ENCODE data around the gene SLC7A1.

DNA sequence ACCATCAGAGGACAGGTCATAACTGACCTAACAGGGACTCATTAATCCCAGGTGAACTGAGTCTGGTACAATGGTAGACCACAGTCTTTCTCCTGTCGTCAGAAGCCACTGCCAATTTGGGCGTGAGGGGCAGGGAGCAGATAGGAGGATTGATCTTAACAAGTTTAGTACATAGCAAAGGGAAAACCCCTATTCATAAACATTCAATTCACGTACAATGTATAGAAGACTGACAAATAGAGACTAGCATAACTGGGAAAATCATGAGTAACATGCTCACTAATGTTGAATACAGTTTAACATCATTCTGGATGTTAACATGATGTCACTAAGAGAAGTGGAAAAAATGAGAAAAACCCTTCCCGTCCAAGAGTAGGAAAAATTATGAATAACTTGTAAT lies 54.1 kb downstream of the SLC7A1 start:
- TF ChIP-seq POLR2A (IDR thresholded peaks at IDR 0.05; ENCODE audit: low read depth, low read length) (no peak), MYC (IDR thresholded peaks at IDR 0.05; ENCODE audit: low read depth, low read length) (no peak), POLR2AphosphoS5 (IDR thresholded peaks at IDR 0.05; ENCODE audit: insufficient read depth, low read depth, low read length) (no peak), EZH2 (IDR thresholded peaks at IDR 0.05; ENCODE audit: borderline replicate concordance, low read depth, low read length, severe bottlenecking) (no peak), JUN (IDR thresholded peaks at IDR 0.05; ENCODE audit: borderline replicate concordance, insufficient read depth, insufficient read length, low read depth) (no peak), GATA2 (IDR thresholded peaks at IDR 0.05; ENCODE audit: insufficient read depth, insufficient read length, low read depth, low read length) (no peak), FOS (IDR thresholded peaks at IDR 0.05; ENCODE audit: borderline replicate concordance, insufficient read depth, low read length) (no peak)
- TF ChIP-seq, protein P1, sequence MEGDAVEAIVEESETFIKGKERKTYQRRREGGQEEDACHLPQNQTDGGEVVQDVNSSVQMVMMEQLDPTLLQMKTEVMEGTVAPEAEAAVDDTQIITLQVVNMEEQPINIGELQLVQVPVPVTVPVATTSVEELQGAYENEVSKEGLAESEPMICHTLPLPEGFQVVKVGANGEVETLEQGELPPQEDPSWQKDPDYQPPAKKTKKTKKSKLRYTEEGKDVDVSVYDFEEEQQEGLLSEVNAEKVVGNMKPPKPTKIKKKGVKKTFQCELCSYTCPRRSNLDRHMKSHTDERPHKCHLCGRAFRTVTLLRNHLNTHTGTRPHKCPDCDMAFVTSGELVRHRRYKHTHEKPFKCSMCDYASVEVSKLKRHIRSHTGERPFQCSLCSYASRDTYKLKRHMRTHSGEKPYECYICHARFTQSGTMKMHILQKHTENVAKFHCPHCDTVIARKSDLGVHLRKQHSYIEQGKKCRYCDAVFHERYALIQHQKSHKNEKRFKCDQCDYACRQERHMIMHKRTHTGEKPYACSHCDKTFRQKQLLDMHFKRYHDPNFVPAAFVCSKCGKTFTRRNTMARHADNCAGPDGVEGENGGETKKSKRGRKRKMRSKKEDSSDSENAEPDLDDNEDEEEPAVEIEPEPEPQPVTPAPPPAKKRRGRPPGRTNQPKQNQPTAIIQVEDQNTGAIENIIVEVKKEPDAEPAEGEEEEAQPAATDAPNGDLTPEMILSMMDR (IDR thresholded peaks at IDR 0.05; ENCODE audit: extremely low read depth in 1 of 2, insufficient read depth in 1 of 2, low read depth in 1 of 2, low read length in 2 of 2) = no peak
- TF ChIP-seq, protein P2, sequence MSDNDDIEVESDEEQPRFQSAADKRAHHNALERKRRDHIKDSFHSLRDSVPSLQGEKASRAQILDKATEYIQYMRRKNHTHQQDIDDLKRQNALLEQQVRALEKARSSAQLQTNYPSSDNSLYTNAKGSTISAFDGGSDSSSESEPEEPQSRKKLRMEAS (IDR thresholded peaks at IDR 0.05; ENCODE audit: insufficient read depth, insufficient read length) = no peak

Measured in endothelial cell of umbilical vein (primary cell).